HepG2 (cell line): ENCODE data around the gene FJX1. TPM values are rescaled to one million over a fixed set of nuclear protein-coding genes. Genes with fewer than 3 reads are reported as not detected.

Experiments
- ATAC-seq: fragments of 200-7000 bp; cut with Tn5 transposase; 3 replicates; pipeline ENCODE4 v1.9.1; 2020; ENCODE audit warnings: mild to moderate bottlenecking, moderate library complexity
- BruUV-seq: library from RNA; stranded (reverse); fragments of 400-500 nt; replicated peaks from 2 replicates; lab custom pipeline; 2021; lab: Mats Ljungman, UMichigan
- CTCF ChIA-PET: fragments of 300-600 bp; formaldehyde crosslinking; extraction: SDS; loops from one replicate; lab custom pipeline; 2021; ENCODE audit warnings: low total read pairs, inconsistent platforms, low intra/inter-chr PET ratio; lab: Yijun Ruan, JAX
- POLR2A ChIA-PET: fragments of 350-600 bp; sonication (Branson Sonifier 250); formaldehyde crosslinking; loops from one replicate; lab custom pipeline; 2020; ENCODE audit warnings: antibody characterized with exemption, inconsistent platforms; lab: Yijun Ruan, JAX
- DNase-seq: peaks from one replicate; pipeline ENCODE4 v3.0.0-alpha.2; 2015; ENCODE audit warnings: low spot score
- FAIRE-seq: peaks from 3 replicates; lab custom pipeline; 2011; peaks lifted over from hg19 to GRCh38; lab: Jason Lieb, UNC
- H2AFZ ChIP-seq: one replicate; pipeline ENCODE4 v1.6.1; 2011; ENCODE audit warnings: low read length, inconsistent platforms
- H3K27ac ChIP-seq: fragments of 300-600 bp; 3 replicates; pipeline ENCODE4 v1.8.0; 2011; ENCODE audit warnings: mixed run types, mild to moderate bottlenecking, mixed read lengths, low read length, inconsistent platforms; ENCODE audit not compliant: insufficient read depth; ENCODE audit errors: extremely low read length
- H3K27me3 ChIP-seq, 2 experiments: fragments of 200-600 bp in 1 of 2; 2 replicates in 1 of 2; 3 replicates in 1 of 2; pipeline versions ENCODE4 v1.6.0 to v1.8.0; 2011; ENCODE audit warnings: low read length in 2 of 2, mild to moderate bottlenecking in 2 of 2, moderate library complexity in 2 of 2, inconsistent platforms in 1 of 2; ENCODE audit not compliant: insufficient read depth in 2 of 2, control insufficient read depth in 1 of 2
- H3K36me3 ChIP-seq, 2 experiments: fragments of 200-600 bp in 1 of 2; replicated peaks in 1 of 2; 2 replicates in 1 of 2; 3 replicates in 1 of 2; pipeline versions ENCODE4 v1.5.1 to v1.8.0; 2011; ENCODE audit warnings: low read length in 2 of 2, inconsistent platforms in 1 of 2; ENCODE audit not compliant: insufficient read depth in 2 of 2, control insufficient read depth in 1 of 2
- H3K4me1 ChIP-seq: 2 replicates; pipeline ENCODE4 v1.5.1; 2012; ENCODE audit warnings: low read length, inconsistent platforms; ENCODE audit not compliant: insufficient read depth
- H3K4me2 ChIP-seq: 2 replicates; pipeline ENCODE4 v1.6.0; 2011; ENCODE audit warnings: low read depth, low read length, inconsistent platforms
- H3K4me3 ChIP-seq, 3 experiments: fragments of 200-600 bp in 1 of 3; sonication (generic), shearing (Covaris generic) in 1 of 3; replicated peaks in 1 of 3; 2 replicates each; pipeline ENCODE4 v1.5.1; 2011 to 2016; ENCODE audit warnings: low read length in 3 of 3, inconsistent platforms in 2 of 3, low read depth in 2 of 3, mild to moderate bottlenecking in 2 of 3, control low read depth in 1 of 3, mixed read lengths in 1 of 3; ENCODE audit not compliant: insufficient read depth in 1 of 3
- H3K79me2 ChIP-seq: one replicate; pipeline ENCODE4 v1.6.1; 2011; ENCODE audit warnings: low read length, inconsistent platforms; ENCODE audit not compliant: insufficient read depth
- H3K9ac ChIP-seq: 2 replicates; pipeline ENCODE4 v1.6.0; 2011; ENCODE audit warnings: mild to moderate bottlenecking, low read depth, low read length, inconsistent platforms; ENCODE audit not compliant: insufficient read depth
- H3K9me3 ChIP-seq: 2 replicates; pipeline ENCODE4 v1.5.1; 2012; ENCODE audit warnings: mild to moderate bottlenecking, low read length
- H4K20me1 ChIP-seq: 2 replicates; pipeline ENCODE4 v1.6.0; 2011; ENCODE audit warnings: inconsistent platforms, mild to moderate bottlenecking, low read length, moderate library complexity; ENCODE audit not compliant: insufficient read depth
- ATF6 ChIP-seq: sonication (generic); formaldehyde crosslinking; conservative IDR thresholded peaks from 2 replicates; pipeline ENCODE4 v1.4.0; 2020; ENCODE audit warnings: missing genetic modification reagents
- FOXO4 ChIP-seq: sonication (generic); formaldehyde crosslinking; conservative IDR thresholded peaks from 2 replicates; pipeline ENCODE4 v1.8.1; 2023; ENCODE audit warnings: missing genetic modification reagents
- MBNL3 ChIP-seq: fragments of 250-450 bp; sonication (Bioruptor Pico); conservative IDR thresholded peaks from 2 replicates; pipeline ENCODE4 v1.8.0; 2022; ENCODE audit warnings: mild to moderate bottlenecking, inconsistent platforms
- NR2F1 ChIP-seq, 2 experiments: fragments of 450-650 bp in 1 of 2; formaldehyde crosslinking in 1 of 2; IDR thresholded peaks; 2 replicates each; pipeline versions ENCODE4 v1.5.0 to v1.6.1; 2016 to 2020; ENCODE audit warnings: mild to moderate bottlenecking in 1 of 2, missing compliant biosample characterization in 1 of 2, missing genetic modification reagents in 1 of 2, moderate library complexity in 1 of 2
- SNAPC4 ChIP-seq: sonication (generic); formaldehyde crosslinking; IDR thresholded peaks from 2 replicates; pipeline ENCODE4 v1.4.0; 2020; ENCODE audit warnings: mild to moderate bottlenecking, missing genetic modification reagents
- SSRP1 ChIP-seq: IDR thresholded peaks from 2 replicates; pipeline ENCODE4 v1.6.1; 2016; ENCODE audit warnings: control low read depth
- ZBTB20 ChIP-seq: sonication (generic); formaldehyde crosslinking; IDR thresholded peaks from 2 replicates; pipeline ENCODE4 v1.8.1; 2023; ENCODE audit warnings: missing genetic modification reagents, low read depth, mild to moderate bottlenecking, borderline replicate concordance
- ZFP37 ChIP-seq: sonication (generic); formaldehyde crosslinking; IDR thresholded peaks from 2 replicates; pipeline ENCODE4 v1.4.0; 2020; ENCODE audit warnings: missing genetic modification reagents, borderline replicate concordance
- ZNF430 ChIP-seq: sonication (generic); formaldehyde crosslinking; IDR thresholded peaks from 2 replicates; pipeline ENCODE4 v1.9.0; 2021; ENCODE audit warnings: mild to moderate bottlenecking, missing genetic modification reagents
- ZNF564 ChIP-seq: sonication (generic); formaldehyde crosslinking; IDR thresholded peaks from 2 replicates; pipeline ENCODE4 v1.8.1; 2023; ENCODE audit warnings: mild to moderate bottlenecking, missing genetic modification reagents
- ZNF569 ChIP-seq: sonication (generic); formaldehyde crosslinking; IDR thresholded peaks from 2 replicates; pipeline ENCODE4 v1.5.0; 2020; ENCODE audit warnings: mild to moderate bottlenecking, missing genetic modification reagents, moderate library complexity, borderline replicate concordance
- WGBS: methylation state at CpG from one replicate; pipeline ENCODE4 v1.1.6; 2017; ENCODE audit warnings: low lambda C conversion rate; 5-methylcytosine and 5-hydroxymethylcytosine counted together
- in situ Hi-C: cut with HindIII; loops from 2 replicates; pipeline ENCODE4 v1.10.0; 2017; ENCODE audit warnings: low pct_unique_long_range_greater_than_20kb; ENCODE audit not compliant: extremely low pct_ligation_motif_present
- intact Hi-C: fragments of 100-400 bp; cut with micrococcal nuclease; formaldehyde crosslinking; loops from one replicate; pipeline ENCODE4 v1.10.0; 2022; ENCODE audit not compliant: unreplicated experiment
- polyA plus RNA-seq, 8 experiments: library from polyadenylated mRNA; depleted of rRNA in 3 of 8; stranded (reverse) in 7 of 8; unstranded in 1 of 8; fragments of >200 nt; fragmentation: Illumina TruSeq in 4 of 8; extraction: Trizol in 4 of 8; gene quantifications; 2 replicates each; pipeline versions ENCODE4 v1.2.1 to v1.2.3, GENCODE V29; 2011 to 2016; ENCODE audit warnings: low read depth in 4 of 8, missing spikeins in 1 of 8, mixed read lengths in 1 of 8; ENCODE audit not compliant: insufficient read depth in 1 of 8
- total RNA-seq, 5 experiments: library from RNA; depleted of rRNA; stranded (reverse); fragments of >200 nt; fragmentation: Illumina TruSeq; extraction: Trizol; gene quantifications; 2 replicates each; pipeline ENCODE4 v1.2.3, GENCODE V29; 2016; ENCODE audit warnings: low read depth in 1 of 5

The FJX1 gene
- total and polyA plus RNA-seq, 2 of the 13 experiments (the other 11 are each of a cell fraction or from before 2014, with no cell fraction given), result 0.40 to 0.82 TPM

GRCh38 chr11:35622070-35622469 is 3.8 kb downstream of the FJX1 start:
- ATAC-seq (no peak), DNase-seq (peak; percentile 6), FAIRE-seq (no peak)
- Histone ChIP-seq H3K4me2 (no peak overlapping the region), H3K27me3 (peaks cover 1 to 30% of the 10 kb centered on the region in 2 experiments; a peak in 4 of 5 replicates), H3K4me1 (peaks cover 7% of the 10 kb centered on the region; the same call in 1 of the 2 replicates), H3K27ac (no peak overlapping the region), H2AFZ (no peak overlapping the region), H3K36me3 (no peaks in the 10 kb centered on the region), H3K4me3 (no peak overlapping the region), H3K79me2 (no peaks in the 10 kb centered on the region), H4K20me1 (no peaks in the 10 kb centered on the region), H3K9me3 (no peaks in the 10 kb centered on the region), H3K9ac (no peak overlapping the region)
- ChIA-PET POLR2A (no interaction called here), CTCF (no interaction called here)
- 2% methylated on average over 3 of the region's 3 CpGs for WGBS
- TF ChIP-seq ATF6 (CRISPR knock-in tag), result no peak
- TF ChIP-seq ZNF430 (CRISPR knock-in tag), result no peak
- TF ChIP-seq NR2F1 (CRISPR knock-in tag; IDR thresholded peaks at IDR 0.05), result no peak
- TF ChIP-seq ZFP37 (CRISPR knock-in tag), result no peak
- no peak for TF ChIP-seq MBNL3 (CRISPR knock-in tag)
- no peak for TF ChIP-seq ZBTB20 (CRISPR knock-in tag)
- TF ChIP-seq FOXO4 (CRISPR knock-in tag), result no peak
- TF ChIP-seq SNAPC4 (CRISPR knock-in tag), result no peak
- no peak for TF ChIP-seq ZNF564 (CRISPR knock-in tag)
- TF ChIP-seq ZNF569 (CRISPR knock-in tag), result no peak
- no peak for TF ChIP-seq SSRP1 (CRISPR knock-in tag)
- intact Hi-C loops (no loop called here), in situ Hi-C loops (loop anchor here (25.0 kb wide), 1 partner anchor 865 kb away; no protein-coding TSS in a partner anchor)
- BruUV-seq, result no TSS peak
